K562 (cell line): ENCODE data around the gene PPP4C. TPM values are rescaled to one million over a fixed set of nuclear protein-coding genes. Genes with fewer than 3 reads are reported as not detected.

Experiments
- C11orf30 ChIP-seq: fragments of 450-650 bp; IDR thresholded peaks from 2 replicates; pipeline ENCODE4 v1.6.1; 2016; ENCODE audit warnings: low read depth, mild to moderate bottlenecking
- EGR1 ChIP-seq: fragments of 450-650 bp; conservative IDR thresholded peaks from 2 replicates; pipeline ENCODE4 v1.6.1; 2017; ENCODE audit warnings: mild to moderate bottlenecking
- ELK1 ChIP-seq: sonication (generic); formaldehyde crosslinking; IDR thresholded peaks from 2 replicates; pipeline ENCODE4 v1.8.1; 2022; ENCODE audit warnings: missing genetic modification reagents
- FOXA1 ChIP-seq: fragments of 450-650 bp; IDR thresholded peaks from 2 replicates; pipeline ENCODE4 v1.6.1; 2016; ENCODE audit warnings: mild to moderate bottlenecking, borderline replicate concordance
- FOXK2 ChIP-seq, 2 experiments: fragments of 450-650 bp; IDR thresholded peaks in 1 of 2; conservative IDR thresholded peaks in 1 of 2; 2 replicates each; pipeline ENCODE4 v1.6.1; 2016; ENCODE audit warnings: low read depth in 2 of 2, mild to moderate bottlenecking in 1 of 2
- MTA3 ChIP-seq: fragments of 450-650 bp; formaldehyde crosslinking; IDR thresholded peaks from 2 replicates; pipeline ENCODE4 v1.6.1; 2017; ENCODE audit warnings: mild to moderate bottlenecking, borderline replicate concordance
- NKRF ChIP-seq: fragments of 450-650 bp; IDR thresholded peaks from 2 replicates; pipeline ENCODE4 v1.6.1; 2016; ENCODE audit warnings: borderline replicate concordance
- POLR2G ChIP-seq: fragments of 200-400 bp; formaldehyde crosslinking; IDR thresholded peaks from 2 replicates; pipeline ENCODE4 v1.6.1; 2017; ENCODE audit warnings: low read depth, mild to moderate bottlenecking, antibody characterized with exemption, low read length, moderate library complexity
- POLR3A ChIP-seq: IDR thresholded peaks from 2 replicates; pipeline ENCODE4 v1.6.1; 2011; ENCODE audit warnings: borderline replicate concordance, mild to moderate bottlenecking, moderate library complexity; ENCODE audit not compliant: insufficient read length, insufficient read depth; ENCODE audit errors: extremely low read depth
- RAD51 ChIP-seq: fragments of 450-650 bp; IDR thresholded peaks from 2 replicates; pipeline ENCODE4 v1.7.1; 2016; ENCODE audit warnings: low read depth, mild to moderate bottlenecking, borderline replicate concordance
- RBM22 ChIP-seq: fragments of 200-400 bp; formaldehyde crosslinking; IDR thresholded peaks from 2 replicates; pipeline ENCODE4 v1.6.1; 2018; ENCODE audit warnings: low read length, low read depth; ENCODE audit not compliant: poor library complexity, severe bottlenecking
- RBM39 ChIP-seq: fragments of 200-400 bp; formaldehyde crosslinking; optimal IDR thresholded peaks from 2 replicates; pipeline ENCODE3; 2018; ENCODE audit warnings: low read depth, low read length
- RHOXF2B ChIP-seq: fragments of 250-450 bp; sonication (Bioruptor Pico); conservative IDR thresholded peaks from 2 replicates; pipeline ENCODE4 v1.5.1; 2021
- SIN3B ChIP-seq: fragments of 450-650 bp; IDR thresholded peaks from 2 replicates; pipeline ENCODE4 v1.6.1; 2017; ENCODE audit warnings: low read depth, mild to moderate bottlenecking, moderate library complexity
- ZBTB7A ChIP-seq: IDR thresholded peaks from 2 replicates; pipeline ENCODE4 v1.6.1; 2011; ENCODE audit warnings: low read depth, mild to moderate bottlenecking, low read length, moderate library complexity, borderline replicate concordance; ENCODE audit not compliant: control insufficient read depth
- ZFP36 ChIP-seq: fragments of 150-350 bp; IDR thresholded peaks from 2 replicates; pipeline ENCODE4 v1.6.1; 2018; ENCODE audit warnings: low read length, low read depth; ENCODE audit not compliant: partially characterized antibody
- ZNF282 ChIP-seq: sonication (generic); formaldehyde crosslinking; IDR thresholded peaks from 2 replicates; pipeline ENCODE4 v1.8.1; 2023; ENCODE audit warnings: missing genetic modification reagents
- ZSCAN29 ChIP-seq: fragments of 450-650 bp; IDR thresholded peaks from 2 replicates; pipeline ENCODE4 v1.6.1; 2017
- ZSCAN32 ChIP-seq: fragments of 450-650 bp; formaldehyde crosslinking; IDR thresholded peaks from 2 replicates; pipeline ENCODE4 v1.4.0; 2020; ENCODE audit warnings: mild to moderate bottlenecking, moderate library complexity
- polyA plus RNA-seq, 8 experiments: library from polyadenylated mRNA; depleted of rRNA in 4 of 8; stranded (reverse) in 5 of 8; unstranded in 3 of 8; fragments of >200 nt; fragmentation: Nextera tagmentation in 2 of 8; fragmentation: Illumina TruSeq in 1 of 8; extraction: Ambion mirVana in 2 of 8; extraction: Trizol in 1 of 8; gene quantifications; 2 replicates each; pipeline versions ENCODE4 v1.2.1 to v1.2.3, GENCODE V29; 2011 to 2014; ENCODE audit warnings: inconsistent platforms in 1 of 8, missing spikeins in 1 of 8
- total RNA-seq, 7 experiments: library from RNA; depleted of rRNA in 6 of 7; stranded (reverse); fragments of >200 nt in 6 of 7; fragmentation: Illumina TruSeq in 2 of 7; extraction: Trizol in 2 of 7; gene quantifications; 2 replicates each; pipeline versions ENCODE4 v1.2.1 to v1.2.3, GENCODE V29; 2011 to 2021; ENCODE audit warnings: low replicate concordance in 1 of 7
- TF ChIP-seq, protein P1 (sequence below): fragments of 250-450 bp; sonication (Bioruptor Pico); IDR thresholded peaks from 2 replicates; pipeline ENCODE4 v1.5.0; 2022; ENCODE audit warnings: mild to moderate bottlenecking
- TF ChIP-seq, protein P2 (sequence below), 2 experiments: fragments of 450-650 bp; IDR thresholded peaks; 2 replicates each; pipeline ENCODE4 v1.6.1; 2016

The PPP4C gene
- total and polyA plus RNA-seq, 9 of the 15 experiments (the other 6 are each of a cell fraction or from before 2014, with no cell fraction given) = 3.5 to 183 (median 131) TPM

- TF ChIP-seq POLR3A = no peak
- peak; percentile 29; the same call in 1 of the 2 replicates for TF ChIP-seq POLR2G
- TF ChIP-seq RBM22 = no peak
- TF ChIP-seq NKRF = peak; percentile 48; the same call in 1 of the 2 replicates
- TF ChIP-seq, protein P1, sequence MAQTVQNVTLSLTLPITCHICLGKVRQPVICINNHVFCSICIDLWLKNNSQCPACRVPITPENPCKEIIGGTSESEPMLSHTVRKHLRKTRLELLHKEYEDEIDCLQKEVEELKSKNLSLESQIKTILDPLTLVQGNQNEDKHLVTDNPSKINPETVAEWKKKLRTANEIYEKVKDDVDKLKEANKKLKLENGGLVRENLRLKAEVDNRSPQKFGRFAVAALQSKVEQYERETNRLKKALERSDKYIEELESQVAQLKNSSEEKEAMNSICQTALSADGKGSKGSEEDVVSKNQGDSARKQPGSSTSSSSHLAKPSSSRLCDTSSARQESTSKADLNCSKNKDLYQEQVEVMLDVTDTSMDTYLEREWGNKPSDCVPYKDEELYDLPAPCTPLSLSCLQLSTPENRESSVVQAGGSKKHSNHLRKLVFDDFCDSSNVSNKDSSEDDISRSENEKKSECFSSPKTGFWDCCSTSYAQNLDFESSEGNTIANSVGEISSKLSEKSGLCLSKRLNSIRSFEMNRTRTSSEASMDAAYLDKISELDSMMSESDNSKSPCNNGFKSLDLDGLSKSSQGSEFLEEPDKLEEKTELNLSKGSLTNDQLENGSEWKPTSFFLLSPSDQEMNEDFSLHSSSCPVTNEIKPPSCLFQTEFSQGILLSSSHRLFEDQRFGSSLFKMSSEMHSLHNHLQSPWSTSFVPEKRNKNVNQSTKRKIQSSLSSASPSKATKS (CRISPR knock-in tag) = peak; percentile 81; the same call in 1 of the 2 replicates
- TF ChIP-seq, protein P2, sequence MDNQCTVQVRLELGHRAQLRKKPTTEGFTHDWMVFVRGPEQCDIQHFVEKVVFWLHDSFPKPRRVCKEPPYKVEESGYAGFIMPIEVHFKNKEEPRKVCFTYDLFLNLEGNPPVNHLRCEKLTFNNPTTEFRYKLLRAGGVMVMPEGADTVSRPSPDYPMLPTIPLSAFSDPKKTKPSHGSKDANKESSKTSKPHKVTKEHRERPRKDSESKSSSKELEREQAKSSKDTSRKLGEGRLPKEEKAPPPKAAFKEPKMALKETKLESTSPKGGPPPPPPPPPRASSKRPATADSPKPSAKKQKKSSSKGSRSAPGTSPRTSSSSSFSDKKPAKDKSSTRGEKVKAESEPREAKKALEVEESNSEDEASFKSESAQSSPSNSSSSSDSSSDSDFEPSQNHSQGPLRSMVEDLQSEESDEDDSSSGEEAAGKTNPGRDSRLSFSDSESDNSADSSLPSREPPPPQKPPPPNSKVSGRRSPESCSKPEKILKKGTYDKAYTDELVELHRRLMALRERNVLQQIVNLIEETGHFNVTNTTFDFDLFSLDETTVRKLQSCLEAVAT (IDR thresholded peaks at IDR 0.05) = no peak; a peak in 1 of 4 replicates
- TF ChIP-seq ZNF282 = no peak
- peak; percentile 74 for TF ChIP-seq EGR1
- 0 out of 2 replicates have a peak, but pooled peaks have one; percentile 34 for TF ChIP-seq ZSCAN29
- TF ChIP-seq RAD51 = peak; percentile 60
- 0 out of 2 replicates have a peak, but pooled peaks have one; percentile 42 for TF ChIP-seq ZSCAN32 (CRISPR knock-in tag)
- peak; percentile 51 to 53; a peak in 1 of 4 replicates for TF ChIP-seq FOXK2 (conservative IDR thresholded peaks at IDR 0.05 in 1 of 2, IDR thresholded peaks at IDR 0.05 in 1 of 2; ENCODE audit: low read depth in 2 of 2)
- no peak for TF ChIP-seq ZFP36
- TF ChIP-seq RHOXF2B (CRISPR knock-in tag) = peak; percentile 93; the same call in 1 of the 2 replicates
- TF ChIP-seq ZBTB7A = peak; percentile 100
- peak; percentile 75 for TF ChIP-seq MTA3
- no peak for TF ChIP-seq C11orf30
- TF ChIP-seq FOXA1 = no peak
- TF ChIP-seq SIN3B = 0 out of 2 replicates have a peak, but pooled peaks have one; percentile 4
- no peak for TF ChIP-seq RBM39
- TF ChIP-seq ELK1 (CRISPR knock-in tag) = no peak
These were observed 16.7 kb downstream of the PPP4C start (continued) for GRCh38 chr16:30092373-30093010.
